Esophagus squamous epithelium (tissue), 4 donors: ENCODE results near the gene STAG1.

Source experiments
- CTCF ChIP-seq, 6 experiments: fragments of 450-650 bp in 4 of 6; fragments of 200-600 bp in 2 of 6; sonication (generic) in 2 of 6; IDR thresholded peaks; one replicate each; pipeline ENCODE4 v1.5.1; 2016 to 2019; ENCODE audit warnings: antibody characterized with exemption in 6 of 6, mild to moderate bottlenecking in 4 of 6, moderate library complexity in 4 of 6
- POLR2A ChIP-seq, 4 donors: fragments of 450-650 bp; IDR thresholded peaks; one replicate each; pipeline ENCODE4 v1.6.1; 2017; ENCODE audit warnings: antibody characterized with exemption in 4 of 4, mild to moderate bottlenecking in 4 of 4, moderate library complexity in 3 of 4

GRCh38 chr3:136437043-136437442 lies 315.1 kb downstream of the STAG1 start:
- TF ChIP-seq CTCF (IDR thresholded peaks at IDR 0.05) (no peak), POLR2A (IDR thresholded peaks at IDR 0.05) (no peak)
